Epithelial cell of prostate (primary cell): Measurements from ENCODE around the gene CDK18.
A peak's percentile ranks its signal among the peaks of the same experiment; 100 is the strongest.
"Not testable (repeated sequence)": the region's sequence is repeated elsewhere in the genome, so short reads cannot be mapped to it uniquely, and the experiment has no call there.

Experiments
- DNase-seq: peaks from one replicate; pipeline ENCODE4 v3.0.0-alpha.2; 2011; ENCODE audit warnings: low read depth, low spot score
- H3K27ac ChIP-seq: fragments of 450-650 bp; 2 replicates; pipeline ENCODE4 v1.5.1; 2017; ENCODE audit warnings: mild to moderate bottlenecking

CDK18 gene

GRCh38 chr1:205480349-205480985 is 24.0 kb upstream of the CDK18 start:
- no peak for DNase-seq

GRCh38 chr1:205481218-205481617 is 23.3 kb upstream of the CDK18 start:
- peak overlapping the region; percentile 3 for H3K27ac ChIP-seq
- DNase-seq = no peak

More at GRCh38 chr1:205480349-205480985, 24.0 kb upstream of the CDK18 start:
- H3K27ac ChIP-seq = no peak overlapping the region

DNA sequence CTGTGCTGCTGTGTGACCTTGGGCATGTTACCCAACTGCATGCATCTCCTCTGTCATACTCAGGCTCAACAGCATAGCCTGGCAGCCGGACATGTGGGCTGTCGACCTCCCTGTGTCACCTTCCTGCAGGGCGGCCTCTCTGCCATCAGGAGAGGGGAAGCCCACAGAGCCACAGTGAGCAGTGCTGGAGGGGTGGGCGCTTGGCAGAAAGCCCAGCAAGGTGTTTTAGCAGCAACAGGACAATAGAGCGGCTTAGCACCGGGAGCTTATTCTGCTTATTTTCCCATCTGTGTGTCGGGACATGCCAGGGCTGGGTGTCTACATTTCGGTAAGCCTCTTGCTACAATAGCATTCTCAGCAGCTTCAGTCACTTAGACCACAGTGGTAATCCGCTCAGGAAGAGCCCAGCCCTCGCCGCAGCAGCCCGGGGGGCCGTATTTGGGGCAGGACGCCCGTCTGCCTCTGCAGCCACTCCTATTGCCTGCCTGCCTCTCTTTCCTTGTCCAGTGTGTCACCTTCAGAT is 22.8 kb upstream of the CDK18 start:
- peak overlapping the region; percentile 3 for H3K27ac ChIP-seq
- DNase-seq = no peak

DNA sequence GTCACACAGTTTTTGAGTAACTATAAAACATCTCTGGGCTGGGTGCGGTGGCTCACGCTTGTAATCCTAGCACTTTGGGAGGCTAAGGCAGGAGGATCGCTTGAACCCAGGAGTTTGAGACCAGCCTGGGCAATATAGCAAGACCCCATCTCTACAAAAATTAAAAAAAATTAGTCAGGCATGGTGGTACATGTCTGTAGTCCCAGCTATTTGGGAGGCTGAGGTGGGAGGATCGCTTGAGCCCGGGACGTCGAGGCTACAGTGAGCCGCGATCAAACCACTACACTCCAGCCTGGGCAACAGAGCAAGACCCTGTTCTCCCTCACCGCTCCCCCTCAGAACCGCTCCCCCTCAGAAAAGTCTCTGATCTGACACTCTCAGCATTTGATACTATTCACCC is 21.9 kb upstream of the CDK18 start:
- H3K27ac ChIP-seq, DNase-seq: not testable (repeated sequence)

- no peak for DNase-seq
- H3K27ac ChIP-seq = no peak overlapping the region
Observed at GRCh38 chr1:205483372-205483771, 21.1 kb upstream of the CDK18 start.

GRCh38 chr1:205484985-205485967 is 19.2 kb upstream of the CDK18 start:
- H3K27ac ChIP-seq = no peak overlapping the region
- DNase-seq = no peak

- DNase-seq = no peak
- no peak overlapping the region for H3K27ac ChIP-seq
Observed at GRCh38 chr1:205486258-205486657, 18.2 kb upstream of the CDK18 start.

GRCh38 chr1:205488074-205488723 is 16.3 kb upstream of the CDK18 start:
- no peak overlapping the region for H3K27ac ChIP-seq
- DNase-seq = no peak

DNA sequence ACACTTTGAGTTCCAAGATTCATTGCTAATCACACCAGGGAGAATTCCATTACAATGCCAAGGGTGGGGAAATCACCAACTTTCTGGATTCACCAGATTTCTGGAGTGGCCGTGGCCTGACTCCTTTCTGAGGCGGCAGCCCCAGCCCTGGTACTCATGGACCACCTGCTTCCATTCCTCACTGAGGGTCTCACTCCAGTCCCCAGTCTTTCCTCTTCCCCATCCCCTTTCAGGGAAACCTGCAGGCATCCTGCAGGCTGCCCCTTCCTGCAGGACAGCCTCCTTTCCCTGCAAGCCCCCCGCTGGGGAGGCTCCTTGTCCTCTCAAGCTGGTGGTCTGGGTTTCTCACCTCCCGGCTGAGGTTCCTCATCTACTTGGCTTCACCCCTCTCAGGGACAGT is 12.7 kb upstream of the CDK18 start:
- no peak overlapping the region for H3K27ac ChIP-seq
- DNase-seq = no peak

- no peak overlapping the region for H3K27ac ChIP-seq
Observed at GRCh38 chr1:205492201-205492667, 12.2 kb upstream of the CDK18 start.

GRCh38 chr1:205492774-205493173 is 11.7 kb upstream of the CDK18 start:
- no peak for DNase-seq
- H3K27ac ChIP-seq = no peak overlapping the region

More at GRCh38 chr1:205492201-205492667, 12.2 kb upstream of the CDK18 start:
- no peak for DNase-seq

DNA sequence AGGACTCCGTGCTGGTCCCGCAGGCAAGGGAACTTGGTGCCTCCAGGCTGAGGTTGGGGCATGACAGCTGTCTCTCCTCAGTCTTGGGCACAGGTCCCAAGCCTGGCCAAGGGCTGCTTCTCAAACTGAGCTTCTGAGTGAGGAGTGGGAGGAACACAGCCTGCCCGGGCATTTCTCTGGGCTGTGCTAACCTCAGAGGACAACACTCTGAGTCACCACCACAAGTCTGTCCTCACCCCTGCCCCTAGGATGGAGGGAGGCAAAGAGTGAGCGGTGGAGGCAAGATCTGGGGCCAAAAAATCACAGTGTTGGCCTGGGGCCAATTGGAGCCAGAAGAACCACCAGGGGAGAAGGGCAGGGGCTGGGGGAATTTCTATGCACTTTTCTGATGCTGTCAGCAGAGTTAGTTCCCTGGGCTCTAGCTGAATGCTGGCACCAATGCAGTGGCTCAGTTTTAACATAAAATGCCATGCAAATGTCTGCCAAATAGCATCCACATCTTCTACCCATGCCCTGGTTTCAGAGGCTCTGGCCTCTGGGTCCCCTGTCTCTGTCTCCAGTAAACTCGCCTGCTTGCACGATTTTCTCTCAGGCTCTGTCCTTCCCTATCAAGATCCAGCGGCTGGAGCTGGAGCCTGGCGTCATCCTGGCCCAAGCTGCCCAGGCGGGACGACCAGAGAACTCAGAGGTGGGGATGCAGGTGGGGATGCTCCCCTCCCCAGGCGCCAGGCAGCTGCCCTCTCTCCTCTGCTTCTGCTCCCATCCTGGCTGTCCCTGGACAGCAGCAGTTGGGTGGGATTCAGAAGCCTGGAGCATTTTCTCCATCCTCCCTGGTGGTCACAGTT is 11.0 kb upstream of the CDK18 start:
- H3K27ac ChIP-seq = no peak overlapping the region
- no peak for DNase-seq

GRCh38 chr1:205494115-205494514 is 10.4 kb upstream of the CDK18 start:
- no peak overlapping the region for H3K27ac ChIP-seq
- no peak for DNase-seq

DNA sequence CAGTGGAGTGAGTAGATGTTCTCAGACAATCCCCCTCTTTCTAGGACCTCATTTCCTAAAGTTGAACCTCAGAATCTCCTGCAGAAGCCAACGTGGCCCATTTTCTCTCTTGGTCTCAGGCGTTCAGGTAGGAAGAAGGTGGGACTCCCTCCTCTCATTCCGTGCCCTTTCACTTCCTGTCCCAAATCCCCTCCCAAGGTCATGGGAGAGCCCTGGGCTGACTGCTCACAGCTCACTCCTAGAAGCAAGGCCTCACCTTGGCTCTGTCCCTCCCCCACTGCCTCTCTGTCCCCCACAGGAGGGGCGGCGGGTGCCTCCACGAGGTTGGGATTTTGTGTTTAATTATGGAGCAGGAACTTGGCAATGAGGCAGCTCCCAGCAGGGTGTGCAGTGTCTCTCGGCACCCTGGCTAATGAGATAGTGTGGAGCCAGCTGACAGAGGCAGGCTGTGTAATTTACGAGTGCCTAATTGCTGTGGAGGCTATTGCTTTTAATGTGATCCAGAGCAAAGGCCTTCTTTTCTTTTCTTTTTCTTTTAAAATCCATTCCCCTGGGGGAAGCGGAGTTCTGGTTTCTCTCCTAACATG is 9.1 kb upstream of the CDK18 start:
- DNase-seq = no peak
- H3K27ac ChIP-seq = no peak overlapping the region

DNA sequence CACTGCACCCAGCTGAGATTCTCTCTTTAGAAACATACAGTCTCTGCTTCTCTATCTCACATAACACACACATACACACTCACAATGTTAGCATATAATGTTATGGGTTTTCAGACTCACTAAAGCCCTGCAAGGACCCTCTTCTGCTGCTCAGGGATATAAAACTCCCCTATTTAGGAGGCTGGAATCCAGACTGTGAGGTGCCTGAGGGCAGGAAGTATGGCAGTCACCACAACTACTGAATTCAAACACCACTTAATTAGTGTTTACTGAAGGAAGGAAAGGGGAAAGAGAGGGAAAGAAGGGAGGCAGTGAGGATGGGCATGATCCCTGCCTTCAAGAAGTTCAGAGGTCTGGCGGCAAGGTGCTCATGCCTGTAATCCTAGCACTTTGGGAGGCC is 7.8 kb upstream of the CDK18 start:
- DNase-seq = no peak

DNA sequence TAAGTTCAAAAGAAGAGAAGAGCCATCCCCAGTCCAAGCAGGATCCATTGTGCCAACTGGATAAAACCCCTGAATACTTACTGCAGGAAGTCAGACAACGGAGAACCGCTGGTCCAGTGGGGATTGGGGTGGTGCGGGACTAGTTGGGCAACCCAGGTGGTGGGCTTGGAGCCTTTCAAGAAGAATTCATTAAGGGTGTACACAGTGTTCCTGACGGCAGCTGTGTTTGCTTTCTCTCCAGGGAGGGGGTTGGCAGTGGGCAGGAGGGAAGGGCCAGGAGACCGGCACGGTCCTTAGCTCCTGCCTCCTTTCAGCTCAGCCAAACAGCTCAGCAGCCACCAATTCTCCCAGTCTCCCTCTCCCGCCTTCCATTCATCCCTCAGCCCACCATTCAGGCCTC is 7.1 kb upstream of the CDK18 start:
- H3K27ac ChIP-seq = no peak overlapping the region
- no peak for DNase-seq

More for the DNA sequence above, 7.8 kb upstream of the CDK18 start:
- no peak overlapping the region for H3K27ac ChIP-seq

- no peak overlapping the region for H3K27ac ChIP-seq
- no peak for DNase-seq
Observed at GRCh38 chr1:205499789-205500188, 4.7 kb upstream of the CDK18 start.

GRCh38 chr1:205500240-205501233 is 3.9 kb upstream of the CDK18 start:
- no peak for DNase-seq
- H3K27ac ChIP-seq = no peak overlapping the region
